Upper lobe of left lung (tissue), 4 donors: ENCODE measurements around the gene OSBPL2.

ENCODE experiments used
- EP300 ChIP-seq, 4 donors: sonication (generic); formaldehyde crosslinking; IDR thresholded peaks; one replicate each; pipeline ENCODE4 v1.5.1; 2017; ENCODE audit warnings: antibody characterized with exemption in 4 of 4, control low read depth in 2 of 4
- POLR2A ChIP-seq, 4 donors: fragments of 450-650 bp; IDR thresholded peaks; one replicate each; pipeline ENCODE4 v1.5.1; 2016 to 2017; ENCODE audit warnings: antibody characterized with exemption in 4 of 4, mild to moderate bottlenecking in 2 of 4

DNA sequence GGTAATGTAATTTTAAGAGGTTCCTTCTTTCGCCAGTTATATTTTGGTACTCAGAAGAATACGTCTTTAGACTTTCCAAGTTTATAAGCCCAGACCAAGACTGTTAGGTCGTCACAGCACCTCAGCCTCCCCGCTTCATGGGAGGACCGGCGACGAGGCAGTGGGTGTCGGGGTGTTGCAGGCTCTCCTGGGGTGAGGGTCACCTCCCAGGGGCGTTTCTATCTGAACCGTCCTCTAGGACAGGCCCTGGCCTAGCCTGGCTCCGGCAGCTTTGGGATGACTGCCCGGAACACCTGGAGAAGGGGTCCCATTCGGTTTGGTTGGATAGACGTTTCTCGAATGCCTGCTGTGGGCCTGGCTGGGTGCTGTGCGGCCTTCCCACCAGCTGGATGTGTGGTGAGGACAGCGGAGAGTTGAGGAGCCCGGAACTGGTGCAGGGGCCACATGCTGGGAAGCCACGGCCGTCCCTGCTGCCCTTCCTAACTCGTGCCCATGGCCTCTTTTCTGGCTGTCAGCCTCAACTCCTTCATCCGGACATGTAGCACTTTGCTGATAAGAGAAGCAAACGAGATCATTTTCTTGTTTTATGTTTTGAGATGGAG is 1.1 kb downstream of the OSBPL2 start:
- TF ChIP-seq EP300 (IDR thresholded peaks at IDR 0.05): no peak
- TF ChIP-seq POLR2A (IDR thresholded peaks at IDR 0.05): no peak
